Measurements from ENCODE around the gene NAV3. TPM values are rescaled to one million over a fixed set of nuclear protein-coding genes. Genes with fewer than 3 reads are reported as not detected.

NAV3 gene
- total and polyA plus RNA-seq, 9 of the 15 experiments (the other 6 are each of a cell fraction or from before 2014, with no cell fraction given): 0.04 TPM; not detected in 8

DNA sequence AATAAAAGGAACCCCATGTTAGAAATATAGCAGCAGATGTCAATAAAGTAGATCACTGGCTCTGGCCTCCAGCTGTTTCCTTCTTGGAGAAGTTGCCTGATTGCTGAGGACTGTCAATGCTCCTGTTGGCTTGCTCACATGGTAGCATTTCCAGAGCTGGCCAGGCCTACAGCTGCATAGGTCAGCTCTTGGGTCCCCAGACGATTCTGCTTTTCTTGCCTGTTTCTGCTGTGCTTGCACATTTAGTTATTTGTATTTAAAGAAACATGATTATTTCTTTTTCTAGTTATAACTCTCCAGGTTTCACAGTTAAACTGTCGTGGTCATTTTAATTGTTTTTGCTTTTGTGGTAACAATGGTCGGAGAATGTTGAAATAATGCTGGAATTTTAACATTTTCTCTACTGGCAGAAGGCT, 7.2 kb downstream of the NAV3 start:
- no peak overlapping the region for H3K4me2 ChIP-seq (ENCODE audit: insufficient read depth, low read length)
- H3K27ac ChIP-seq (ENCODE audit: extremely low read depth, low read depth, low read length): no peak overlapping the region
- no TSS peak for BruUV-seq (replicated peaks)
- H3K4me1 ChIP-seq (replicated peaks in 1 of 2; ENCODE audit: control insufficient read depth in 2 of 2, insufficient read depth in 2 of 2, low read length in 2 of 2): no peaks in the 10 kb centered on the region
- no peak overlapping the region for H3K9ac ChIP-seq (ENCODE audit: insufficient read depth in 1 of 2, low read depth in 2 of 2, low read length in 2 of 2)
- DNase-seq (ENCODE audit: extremely low read depth in 1 of 4, low spot score in 3 of 4): no peak
- POLR2A ChIA-PET: interaction anchor here (0.6 kb wide), 1 partner anchor 169 kb away, joined by 3 read pairs; no protein-coding TSS in a partner anchor
- intact Hi-C loops (cut with micrococcal nuclease) (no loop called here), in situ Hi-C loops (cut with MboI) (no loop called here)
- CTCF ChIA-PET (ENCODE audit: low intra/inter-chr PET ratio): no interaction called here
- no peaks in the 10 kb centered on the region for H3K9me1 ChIP-seq (ENCODE audit: control insufficient read depth, insufficient read depth, low read length)
- ATAC-seq: no peak
- H2AFZ ChIP-seq (ENCODE audit: low read depth, low read length): no peak overlapping the region
- H3K9me3 ChIP-seq (replicated peaks; ENCODE audit: control insufficient read depth, insufficient read depth, low read depth, low read length): no peaks in the 10 kb centered on the region
- H4K20me1 ChIP-seq (replicated peaks; ENCODE audit: control insufficient read depth, insufficient read depth, low read length): no peaks in the 10 kb centered on the region
- H3K27me3 ChIP-seq (ENCODE audit: control insufficient read depth in 2 of 2, insufficient read depth in 2 of 2, low read length in 2 of 2): no peaks in the 10 kb centered on the region
- H3K36me3 ChIP-seq (ENCODE audit: control insufficient read depth, insufficient read depth, low read length): no peaks in the 10 kb centered on the region
- FAIRE-seq: no peak
- no peaks in the 10 kb centered on the region for H3K79me2 ChIP-seq (ENCODE audit: control insufficient read depth, insufficient read depth, low read length)
- H3K4me3 ChIP-seq: no peak overlapping the region
- 0% methylated on average over 3 of the region's 3 CpGs for WGBS (ENCODE audit: insufficient coverage, low coverage, missing lambda C conversion rate)
- TF ChIP-seq RUNX1 (IDR thresholded peaks at IDR 0.05; ENCODE audit: low read depth) (no peak), BACH1 (tag; IDR thresholded peaks at IDR 0.05) (no peak), ZNF717 (CRISPR knock-in tag; IDR thresholded peaks at IDR 0.05) (no peak), ZNF778 (CRISPR knock-in tag; IDR thresholded peaks at IDR 0.05) (no peak), NCOA1 (IDR thresholded peaks at IDR 0.05; ENCODE audit: low read depth) (no peak), CGGBP1 (CRISPR knock-in tag; IDR thresholded peaks at IDR 0.05) (no peak), ZNF668 (CRISPR knock-in tag; IDR thresholded peaks at IDR 0.05) (no peak), SAFB2 (IDR thresholded peaks at IDR 0.05; ENCODE audit: borderline replicate concordance, low read depth, low read length, severe bottlenecking) (no peak), MAFF (IDR thresholded peaks at IDR 0.05; ENCODE audit: low read length) (peak; percentile 26; the same call in 1 of the 2 replicates), MEIS2 (IDR thresholded peaks at IDR 0.05; ENCODE audit: partially characterized antibody) (no peak), TGIF2 (CRISPR knock-in tag; IDR thresholded peaks at IDR 0.05) (no peak), ZFP30 (CRISPR knock-in tag; IDR thresholded peaks at IDR 0.05; ENCODE audit: borderline replicate concordance) (no peak), NR2C2 (CRISPR knock-in tag; IDR thresholded peaks at IDR 0.05) (no peak), NR2C2 (tag; IDR thresholded peaks at IDR 0.05) (no peak), C11orf30 (IDR thresholded peaks at IDR 0.05; ENCODE audit: low read depth) (peak; percentile 17; the same call in 1 of the 2 replicates), RBM34 (IDR thresholded peaks at IDR 0.05; ENCODE audit: borderline replicate concordance, insufficient read depth, low read length) (no peak), ZNF165 (CRISPR knock-in tag; IDR thresholded peaks at IDR 0.05; ENCODE audit: borderline replicate concordance) (no peak), NCOR1 (IDR thresholded peaks at IDR 0.05) (no peak), MAFG (tag; conservative IDR thresholded peaks at IDR 0.05) (0 out of 2 replicates have a peak, but pooled peaks have one; percentile 16), ESRRA (IDR thresholded peaks at IDR 0.05; ENCODE audit: borderline replicate concordance, low read depth) (no peak), DLX4 (CRISPR knock-in tag; IDR thresholded peaks at IDR 0.05) (no peak), FOXA1 (IDR thresholded peaks at IDR 0.05; ENCODE audit: borderline replicate concordance) (no peak), ZNF347 (CRISPR knock-in tag; IDR thresholded peaks at IDR 0.05; ENCODE audit: low read depth) (no peak)
- TF ChIP-seq, protein P1, sequence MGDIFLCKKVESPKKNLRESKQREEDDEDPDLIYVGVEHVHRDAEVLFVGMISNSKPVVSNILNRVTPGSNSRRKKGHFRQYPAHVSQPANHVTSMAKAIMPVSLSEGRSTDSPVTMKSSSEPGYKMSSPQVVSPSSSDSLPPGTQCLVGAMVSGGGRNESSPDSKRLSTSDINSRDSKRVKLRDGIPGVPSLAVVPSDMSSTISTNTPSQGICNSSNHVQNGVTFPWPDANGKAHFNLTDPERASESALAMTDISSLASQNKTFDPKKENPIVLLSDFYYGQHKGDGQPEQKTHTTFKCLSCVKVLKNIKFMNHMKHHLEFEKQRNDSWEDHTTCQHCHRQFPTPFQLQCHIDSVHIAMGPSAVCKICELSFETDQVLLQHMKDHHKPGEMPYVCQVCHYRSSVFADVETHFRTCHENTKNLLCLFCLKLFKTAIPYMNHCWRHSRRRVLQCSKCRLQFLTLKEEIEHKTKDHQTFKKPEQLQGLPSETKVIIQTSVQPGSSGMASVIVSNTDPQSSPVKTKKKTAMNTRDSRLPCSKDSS (IDR thresholded peaks at IDR 0.05; ENCODE audit: low read depth, partially characterized antibody): no peak
